Endothelial cell of umbilical vein (primary cell): ENCODE results near the gene PFKP.

ENCODE experiments used
- EZH2 ChIP-seq: IDR thresholded peaks from 2 replicates; pipeline ENCODE4 v1.6.1; 2012; ENCODE audit warnings: borderline replicate concordance, low read depth, mild to moderate bottlenecking, moderate library complexity, low read length, inconsistent platforms; ENCODE audit not compliant: severe bottlenecking
- JUN ChIP-seq: IDR thresholded peaks from 2 replicates; pipeline ENCODE4 v1.6.1; 2011; ENCODE audit warnings: borderline replicate concordance, low read depth; ENCODE audit not compliant: insufficient read length, insufficient read depth
- MYC ChIP-seq: IDR thresholded peaks from one replicate; pipeline ENCODE4 v1.6.1; 2011; ENCODE audit warnings: mild to moderate bottlenecking, low read depth, low read length
- POLR2AphosphoS5 ChIP-seq: IDR thresholded peaks from 2 replicates; pipeline ENCODE4 v1.6.1; 2012; ENCODE audit warnings: low read depth, mild to moderate bottlenecking, control low read depth, low read length, moderate library complexity; ENCODE audit not compliant: insufficient read depth
- TF ChIP-seq, protein P1 (sequence below), 2 donors: IDR thresholded peaks; 1 replicate in 1 of 2; 2 replicates in 1 of 2; pipeline ENCODE4 v1.5.1; 2011; ENCODE audit warnings: low read length in 2 of 2, mild to moderate bottlenecking in 2 of 2, moderate library complexity in 2 of 2, control low read depth in 1 of 2, inconsistent platforms in 1 of 2, low read depth in 1 of 2; ENCODE audit not compliant: insufficient read depth in 1 of 2; ENCODE audit errors: extremely low read depth in 1 of 2

DNA sequence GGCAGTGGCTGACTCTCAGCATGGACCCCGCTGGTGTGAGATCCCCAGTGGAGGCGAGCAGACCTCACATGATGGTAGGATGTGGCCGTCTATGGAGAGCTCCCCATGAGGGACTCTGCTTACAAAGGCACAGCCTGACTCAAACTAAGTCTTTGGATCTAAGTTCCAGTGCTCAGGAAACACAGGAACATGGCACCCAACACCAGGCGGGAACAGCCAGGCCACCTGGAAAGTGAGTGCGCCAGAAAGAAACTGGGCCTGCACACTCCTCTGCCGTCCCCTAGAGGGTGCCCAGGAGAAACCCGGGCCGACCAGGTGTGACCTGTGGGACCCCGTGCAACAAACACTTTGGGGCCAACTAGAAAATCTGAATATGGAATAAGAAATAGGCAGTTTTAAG lies 95.2 kb downstream of the PFKP start:
- TF ChIP-seq MYC, result no peak
- TF ChIP-seq, protein P1, sequence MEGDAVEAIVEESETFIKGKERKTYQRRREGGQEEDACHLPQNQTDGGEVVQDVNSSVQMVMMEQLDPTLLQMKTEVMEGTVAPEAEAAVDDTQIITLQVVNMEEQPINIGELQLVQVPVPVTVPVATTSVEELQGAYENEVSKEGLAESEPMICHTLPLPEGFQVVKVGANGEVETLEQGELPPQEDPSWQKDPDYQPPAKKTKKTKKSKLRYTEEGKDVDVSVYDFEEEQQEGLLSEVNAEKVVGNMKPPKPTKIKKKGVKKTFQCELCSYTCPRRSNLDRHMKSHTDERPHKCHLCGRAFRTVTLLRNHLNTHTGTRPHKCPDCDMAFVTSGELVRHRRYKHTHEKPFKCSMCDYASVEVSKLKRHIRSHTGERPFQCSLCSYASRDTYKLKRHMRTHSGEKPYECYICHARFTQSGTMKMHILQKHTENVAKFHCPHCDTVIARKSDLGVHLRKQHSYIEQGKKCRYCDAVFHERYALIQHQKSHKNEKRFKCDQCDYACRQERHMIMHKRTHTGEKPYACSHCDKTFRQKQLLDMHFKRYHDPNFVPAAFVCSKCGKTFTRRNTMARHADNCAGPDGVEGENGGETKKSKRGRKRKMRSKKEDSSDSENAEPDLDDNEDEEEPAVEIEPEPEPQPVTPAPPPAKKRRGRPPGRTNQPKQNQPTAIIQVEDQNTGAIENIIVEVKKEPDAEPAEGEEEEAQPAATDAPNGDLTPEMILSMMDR (IDR thresholded peaks at IDR 0.05; ENCODE audit: extremely low read depth in 1 of 2, insufficient read depth in 1 of 2, low read depth in 1 of 2, low read length in 2 of 2), result no peak
- no peak for TF ChIP-seq POLR2AphosphoS5
- no peak for TF ChIP-seq EZH2
- TF ChIP-seq JUN, result no peak
